ENCODE results near the gene LUZP1.

DNA sequence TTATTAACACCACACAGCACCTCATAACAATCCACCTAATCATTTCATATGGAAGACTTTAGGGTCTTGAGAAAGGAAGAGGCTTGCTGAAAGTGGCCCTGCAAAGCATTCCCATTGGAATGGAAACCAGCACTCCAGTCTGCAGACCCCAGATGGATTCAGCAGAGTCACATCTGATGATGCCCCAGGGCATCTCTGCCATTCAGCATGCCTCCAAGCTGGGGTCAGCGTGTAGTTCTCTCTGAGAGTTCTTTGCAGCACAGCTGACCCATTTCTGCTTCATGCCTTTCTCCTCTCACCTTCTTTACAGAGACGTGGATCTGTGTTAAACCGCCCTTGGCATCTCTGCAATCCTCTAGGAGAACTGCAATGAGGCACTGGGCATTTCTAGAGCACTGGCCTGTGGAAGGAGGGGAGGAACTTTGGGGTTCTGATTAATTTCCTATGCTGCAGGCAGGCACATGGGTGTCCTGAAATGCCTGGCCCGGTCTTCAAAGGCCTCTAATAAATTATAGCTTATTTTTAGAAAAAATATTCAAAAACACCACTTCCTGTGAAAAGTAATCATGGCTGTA lies 2.6 kb upstream of the LUZP1 start:
- no peak for TF ChIP-seq POLR2A (IDR thresholded peaks at IDR 0.05)
- TF ChIP-seq, protein P1, sequence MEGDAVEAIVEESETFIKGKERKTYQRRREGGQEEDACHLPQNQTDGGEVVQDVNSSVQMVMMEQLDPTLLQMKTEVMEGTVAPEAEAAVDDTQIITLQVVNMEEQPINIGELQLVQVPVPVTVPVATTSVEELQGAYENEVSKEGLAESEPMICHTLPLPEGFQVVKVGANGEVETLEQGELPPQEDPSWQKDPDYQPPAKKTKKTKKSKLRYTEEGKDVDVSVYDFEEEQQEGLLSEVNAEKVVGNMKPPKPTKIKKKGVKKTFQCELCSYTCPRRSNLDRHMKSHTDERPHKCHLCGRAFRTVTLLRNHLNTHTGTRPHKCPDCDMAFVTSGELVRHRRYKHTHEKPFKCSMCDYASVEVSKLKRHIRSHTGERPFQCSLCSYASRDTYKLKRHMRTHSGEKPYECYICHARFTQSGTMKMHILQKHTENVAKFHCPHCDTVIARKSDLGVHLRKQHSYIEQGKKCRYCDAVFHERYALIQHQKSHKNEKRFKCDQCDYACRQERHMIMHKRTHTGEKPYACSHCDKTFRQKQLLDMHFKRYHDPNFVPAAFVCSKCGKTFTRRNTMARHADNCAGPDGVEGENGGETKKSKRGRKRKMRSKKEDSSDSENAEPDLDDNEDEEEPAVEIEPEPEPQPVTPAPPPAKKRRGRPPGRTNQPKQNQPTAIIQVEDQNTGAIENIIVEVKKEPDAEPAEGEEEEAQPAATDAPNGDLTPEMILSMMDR (IDR thresholded peaks at IDR 0.05): no peak

Measured in suprapubic skin (tissue), 3 donors.